ENCODE data around the gene RDX. TPM values are rescaled to one million over a fixed set of nuclear protein-coding genes. Genes with fewer than 3 reads are reported as not detected.

RDX gene
- total and polyA plus RNA-seq, 2 of the 13 experiments (the other 11 are each of a cell fraction or from before 2014, with no cell fraction given) = 20.7 to 63.1 TPM

- no peaks in the 10 kb centered on the region for H3K4me1 ChIP-seq (ENCODE audit: insufficient read depth, low read length)
- no peaks in the 10 kb centered on the region for H3K9me3 ChIP-seq (ENCODE audit: low read length)
- ChIA-PET CTCF (ENCODE audit: low intra/inter-chr PET ratio, low total read pairs) (no interaction called here), POLR2A (no interaction called here)
- no peaks in the 10 kb centered on the region for H3K79me2 ChIP-seq (ENCODE audit: insufficient read depth, low read length)
- WGBS (ENCODE audit: low lambda C conversion rate) = 98% methylated on average over 7 of the region's 7 CpGs
- ATAC-seq = no peak
- no peaks in the 10 kb centered on the region for H3K27me3 ChIP-seq (ENCODE audit: control insufficient read depth in 1 of 2, insufficient read depth in 2 of 2, low read length in 2 of 2)
- no peaks in the 10 kb centered on the region for H4K20me1 ChIP-seq (ENCODE audit: insufficient read depth, low read length)
- H3K4me3 ChIP-seq (replicated peaks in 1 of 3; ENCODE audit: insufficient read depth in 1 of 3, low read depth in 2 of 3, low read length in 3 of 3) = no peak overlapping the region
- H3K9ac ChIP-seq (ENCODE audit: insufficient read depth, low read depth, low read length) = no peak overlapping the region
- no peak overlapping the region for H3K4me2 ChIP-seq (ENCODE audit: low read depth, low read length)
- TF ChIP-seq SNRNP70 (IDR thresholded peaks at IDR 0.05; ENCODE audit: low read depth, low read length) (no peak), CEBPB (IDR thresholded peaks at IDR 0.05; ENCODE audit: borderline replicate concordance, low read depth, low read length) (peak; percentile 36; the same call in 1 of the 2 replicates)
- TF ChIP-seq, protein P1, sequence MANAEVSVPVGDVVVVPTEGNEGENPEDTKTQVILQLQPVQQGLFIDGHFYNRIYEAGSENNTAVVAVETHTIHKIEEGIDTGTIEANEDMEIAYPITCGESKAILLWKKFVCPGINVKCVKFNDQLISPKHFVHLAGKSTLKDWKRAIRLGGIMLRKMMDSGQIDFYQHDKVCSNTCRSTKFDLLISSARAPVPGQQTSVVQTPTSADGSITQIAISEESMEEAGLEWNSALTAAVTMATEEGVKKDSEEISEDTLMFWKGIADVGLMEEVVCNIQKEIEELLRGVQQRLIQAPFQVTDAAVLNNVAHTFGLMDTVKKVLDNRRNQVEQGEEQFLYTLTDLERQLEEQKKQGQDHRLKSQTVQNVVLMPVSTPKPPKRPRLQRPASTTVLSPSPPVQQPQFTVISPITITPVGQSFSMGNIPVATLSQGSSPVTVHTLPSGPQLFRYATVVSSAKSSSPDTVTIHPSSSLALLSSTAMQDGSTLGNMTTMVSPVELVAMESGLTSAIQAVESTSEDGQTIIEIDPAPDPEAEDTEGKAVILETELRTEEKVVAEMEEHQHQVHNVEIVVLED (CRISPR knock-in tag; IDR thresholded peaks at IDR 0.05; ENCODE audit: borderline replicate concordance) = no peak
- H2AFZ ChIP-seq (ENCODE audit: low read length) = no peak overlapping the region
- intact Hi-C loops (cut with micrococcal nuclease; ENCODE audit: unreplicated experiment) (no loop called here), in situ Hi-C loops (cut with HindIII; ENCODE audit: extremely low pct_ligation_motif_present, low pct_unique_long_range_greater_than_20kb) (no loop called here)
- H3K36me3 ChIP-seq (replicated peaks in 1 of 2; ENCODE audit: control insufficient read depth in 1 of 2, insufficient read depth in 2 of 2, low read length in 2 of 2) = peaks cover 1 to 15% of the 10 kb centered on the region in 2 experiments; a peak in 3 of 5 replicates
- BruUV-seq (replicated peaks) = no TSS peak
- no peak for DNase-seq (ENCODE audit: low spot score)
- FAIRE-seq = no peak
- no peak overlapping the region for H3K27ac ChIP-seq (ENCODE audit: extremely low read length, insufficient read depth, low read length)
Measured at GRCh38 chr11:110242188-110242587, 54.2 kb downstream of the RDX start.

DNA sequence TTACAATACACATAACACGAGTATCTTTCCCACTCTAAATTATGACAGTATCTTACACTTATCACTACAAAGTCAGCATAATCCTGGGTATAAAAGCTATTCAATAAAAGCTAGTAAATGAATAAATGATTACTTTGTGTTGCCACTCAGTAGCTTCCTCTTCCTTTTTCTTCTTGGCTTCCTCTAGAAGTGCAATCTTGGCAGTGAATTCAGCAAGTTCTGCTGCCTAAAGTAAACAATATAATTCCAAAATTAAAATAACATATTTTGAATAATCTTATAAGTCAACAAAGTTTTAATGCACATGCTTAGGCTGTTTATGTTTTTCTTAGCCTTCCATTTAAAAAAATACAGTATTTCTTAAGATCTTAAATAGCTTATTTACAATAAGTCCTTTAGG lies 60.4 kb downstream of the RDX start:
- H3K36me3 ChIP-seq (replicated peaks in 1 of 2; ENCODE audit: control insufficient read depth in 1 of 2, insufficient read depth in 2 of 2, low read length in 2 of 2) = peaks cover 6 to 48% of the 10 kb centered on the region in 2 experiments

More for the DNA sequence above, 60.4 kb downstream of the RDX start:
- 93% methylated on average over 1 of the region's 1 CpG for WGBS (ENCODE audit: low lambda C conversion rate)
- ChIA-PET CTCF (ENCODE audit: low intra/inter-chr PET ratio, low total read pairs) (no interaction called here), POLR2A (no interaction called here)
- ATAC-seq (no peak), DNase-seq (ENCODE audit: low spot score) (no peak), FAIRE-seq (no peak)
- no peak for TF ChIP-seq DNMT1 (CRISPR knock-in tag; IDR thresholded peaks at IDR 0.05)
- TF ChIP-seq BRF2 (CRISPR knock-in tag; IDR thresholded peaks at IDR 0.05) = no peak
- no peak for TF ChIP-seq SMARCC2 (IDR thresholded peaks at IDR 0.05)
- TF ChIP-seq PCBP1 (IDR thresholded peaks at IDR 0.05; ENCODE audit: borderline replicate concordance, low read depth, low read length) = no peak
- TF ChIP-seq ZNF816 (CRISPR knock-in tag; IDR thresholded peaks at IDR 0.05; ENCODE audit: borderline replicate concordance) = no peak
- no peak for TF ChIP-seq ZNF543 (CRISPR knock-in tag; IDR thresholded peaks at IDR 0.05)
- TF ChIP-seq ZNF234 (CRISPR knock-in tag; conservative IDR thresholded peaks at IDR 0.05) = no peak
- no peak for TF ChIP-seq IKZF1 (IDR thresholded peaks at IDR 0.05)
- no peak for TF ChIP-seq IKZF5 (CRISPR knock-in tag; IDR thresholded peaks at IDR 0.05)
- no peak for TF ChIP-seq SMARCE1 (IDR thresholded peaks at IDR 0.05; ENCODE audit: borderline replicate concordance)
- TF ChIP-seq NCOA1 (CRISPR knock-in tag; IDR thresholded peaks at IDR 0.05) = no peak
- no peak for TF ChIP-seq SAFB2 (CRISPR knock-in tag; IDR thresholded peaks at IDR 0.05; ENCODE audit: borderline replicate concordance, low read depth)
- Histone ChIP-seq H3K27me3 (ENCODE audit: control insufficient read depth in 1 of 2, insufficient read depth in 2 of 2, low read length in 2 of 2) (no peaks in the 10 kb centered on the region), H3K4me1 (ENCODE audit: insufficient read depth, low read length) (no peaks in the 10 kb centered on the region), H3K27ac (ENCODE audit: extremely low read length, insufficient read depth, low read length) (no peak overlapping the region), H4K20me1 (ENCODE audit: insufficient read depth, low read length) (no peaks in the 10 kb centered on the region), H3K4me3 (replicated peaks in 1 of 3; ENCODE audit: insufficient read depth in 1 of 3, low read depth in 2 of 3, low read length in 3 of 3) (no peak overlapping the region), H3K9me3 (ENCODE audit: low read length) (no peaks in the 10 kb centered on the region), H3K4me2 (ENCODE audit: low read depth, low read length) (no peak overlapping the region), H3K79me2 (ENCODE audit: insufficient read depth, low read length) (no peaks in the 10 kb centered on the region), H3K9ac (ENCODE audit: insufficient read depth, low read depth, low read length) (no peak overlapping the region), H2AFZ (ENCODE audit: low read length) (no peak overlapping the region)
- in situ Hi-C loops (cut with HindIII; ENCODE audit: extremely low pct_ligation_motif_present, low pct_unique_long_range_greater_than_20kb) (no loop called here), intact Hi-C loops (cut with micrococcal nuclease; ENCODE audit: unreplicated experiment) (no loop called here)
- BruUV-seq (replicated peaks) = no TSS peak

Data from HepG2 (cell line).